Measurements from ENCODE around the gene ADI1.
"Not testable (repeated sequence)": the region's sequence is repeated elsewhere in the genome, so short reads cannot be mapped to it uniquely, and the experiment has no call there.

ADI1 gene

DNA sequence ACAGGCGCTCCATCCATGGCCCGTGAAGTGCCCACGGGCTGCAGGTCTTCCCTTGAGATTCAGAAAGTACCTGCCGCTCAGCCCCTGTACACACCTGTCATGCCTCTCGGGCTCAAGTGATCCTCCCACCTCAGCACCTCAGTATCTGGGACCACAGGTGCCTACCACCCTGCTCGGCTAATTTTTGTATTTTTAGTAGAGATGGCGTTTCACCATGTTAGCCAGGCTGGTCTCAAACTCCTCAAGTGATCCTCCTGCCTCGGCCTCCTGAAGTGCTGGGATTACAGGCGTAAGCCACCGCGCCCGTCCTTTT is 26.9 kb downstream of the ADI1 start:
- DNase-seq, result not testable (repeated sequence)

DNA sequence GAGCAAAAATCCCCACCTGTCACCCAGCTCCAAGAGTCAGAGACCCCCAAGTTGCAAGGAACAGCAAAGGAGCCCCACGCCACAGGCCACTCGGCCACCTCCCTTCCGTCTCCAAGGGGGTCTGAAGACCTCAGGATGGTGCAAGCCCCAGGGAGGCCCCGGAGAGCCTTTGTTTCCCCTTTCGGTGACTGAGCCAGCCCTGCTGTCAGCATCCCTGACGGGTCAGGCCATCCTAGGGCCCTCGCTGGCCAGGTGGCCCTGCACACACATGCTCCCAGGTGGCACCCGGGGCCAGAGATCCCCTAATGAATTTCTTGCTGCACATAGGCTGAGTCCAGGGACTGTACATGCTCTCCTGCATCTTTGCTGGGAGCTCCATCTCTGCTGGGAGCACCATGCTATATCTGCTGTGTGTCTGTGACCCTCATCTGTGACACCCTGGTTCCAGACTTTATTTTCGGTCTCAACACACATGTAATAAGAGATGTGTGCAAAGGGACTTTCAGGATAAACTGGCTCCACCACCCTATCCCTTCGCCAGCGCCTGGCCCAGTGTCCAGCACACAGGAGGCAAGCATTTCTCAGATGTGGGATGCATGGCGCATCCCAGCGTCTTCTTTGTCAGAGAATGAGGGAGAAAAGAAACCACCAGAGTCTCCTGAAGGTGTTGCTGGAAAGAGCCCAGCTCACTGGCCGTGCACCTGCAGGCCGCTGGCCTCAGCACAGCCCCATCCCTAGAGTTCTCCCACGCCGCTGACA is 27.4 kb downstream of the ADI1 start:
- DNase-seq, result no peak

DNA sequence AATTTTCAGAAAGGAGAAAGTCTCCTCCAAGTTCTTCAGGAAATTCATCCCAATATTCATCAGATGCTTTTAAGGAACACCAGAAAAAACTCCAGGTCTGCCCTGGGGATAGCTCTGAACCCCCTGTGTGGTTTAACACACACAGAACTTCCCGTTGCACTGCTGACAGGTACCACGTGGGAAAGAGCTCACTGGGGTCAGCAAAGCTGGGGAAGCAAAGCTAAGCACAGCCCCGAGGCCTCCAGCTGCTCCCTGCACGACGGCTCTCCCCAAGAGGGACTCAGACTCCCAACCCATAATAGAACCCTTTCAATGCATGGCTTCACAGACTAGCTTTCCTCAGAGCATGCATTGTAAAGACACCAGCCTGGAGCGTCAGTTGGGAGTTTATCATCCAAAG is 28.0 kb downstream of the ADI1 start:
- DNase-seq, result no peak

DNA sequence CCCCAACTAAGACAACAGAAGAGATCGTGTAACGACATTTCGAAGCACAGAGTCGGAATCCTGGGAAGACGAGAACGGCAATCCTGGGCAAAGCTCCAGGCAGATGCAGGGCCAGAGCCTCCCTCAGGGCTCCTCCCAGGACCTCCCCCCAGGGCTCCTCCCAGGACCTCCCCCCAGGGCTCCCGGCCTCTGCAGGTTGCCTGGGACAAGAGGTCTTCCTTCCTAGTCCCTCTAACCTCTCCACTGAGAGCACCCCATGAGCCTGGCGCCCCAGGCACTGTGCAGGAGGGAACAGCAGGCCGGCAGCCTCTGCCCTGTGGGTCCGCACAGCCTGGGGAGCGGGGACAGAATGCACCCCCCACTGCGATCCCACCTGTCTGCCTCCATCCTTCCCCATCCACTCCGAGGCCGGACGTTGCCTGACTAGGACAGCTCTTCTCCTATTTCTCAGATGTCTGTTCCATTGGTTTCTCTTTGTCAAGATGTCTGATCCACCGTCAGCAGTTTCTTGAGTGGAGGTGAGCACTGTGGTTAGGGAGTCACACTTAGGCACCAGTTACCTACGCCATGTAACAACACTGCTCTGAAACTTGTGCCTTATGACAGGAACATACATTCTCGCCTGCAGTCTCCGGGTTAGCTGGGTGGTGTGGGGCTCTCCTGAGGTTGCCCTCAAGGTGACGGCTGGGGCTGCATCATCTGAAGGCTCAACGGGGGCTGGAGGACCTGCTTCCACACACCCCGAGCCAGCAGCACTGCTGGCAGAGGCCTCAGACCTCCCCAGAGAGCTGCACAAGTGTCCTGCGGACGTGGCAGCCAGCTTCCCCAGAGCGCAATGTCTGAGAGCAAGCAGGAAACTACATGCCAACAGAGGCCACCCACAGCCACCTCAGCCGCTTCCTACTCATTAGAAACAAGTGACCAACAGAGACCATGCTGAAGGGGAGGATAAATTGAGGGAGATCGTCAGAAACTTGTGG is 28.9 kb downstream of the ADI1 start:
- DNase-seq, result no peak

DNA sequence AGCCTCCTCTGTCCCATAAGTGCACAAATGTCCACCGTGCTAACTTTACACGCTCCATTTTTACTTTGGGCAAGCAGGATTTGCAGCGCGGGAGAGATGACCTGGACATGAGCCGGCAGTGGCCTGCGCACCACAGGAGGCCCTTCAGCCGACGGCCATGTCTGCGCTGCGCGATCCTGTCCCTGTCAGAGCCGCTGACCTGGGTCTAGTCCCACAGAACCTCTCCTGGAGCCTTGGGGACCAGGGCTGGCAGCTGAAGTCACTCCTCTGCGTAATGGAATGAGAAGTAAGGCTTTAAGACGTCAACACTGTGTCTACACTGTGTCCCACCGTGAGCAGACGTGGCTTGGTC is 29.6 kb downstream of the ADI1 start:
- no peak for DNase-seq

DNA sequence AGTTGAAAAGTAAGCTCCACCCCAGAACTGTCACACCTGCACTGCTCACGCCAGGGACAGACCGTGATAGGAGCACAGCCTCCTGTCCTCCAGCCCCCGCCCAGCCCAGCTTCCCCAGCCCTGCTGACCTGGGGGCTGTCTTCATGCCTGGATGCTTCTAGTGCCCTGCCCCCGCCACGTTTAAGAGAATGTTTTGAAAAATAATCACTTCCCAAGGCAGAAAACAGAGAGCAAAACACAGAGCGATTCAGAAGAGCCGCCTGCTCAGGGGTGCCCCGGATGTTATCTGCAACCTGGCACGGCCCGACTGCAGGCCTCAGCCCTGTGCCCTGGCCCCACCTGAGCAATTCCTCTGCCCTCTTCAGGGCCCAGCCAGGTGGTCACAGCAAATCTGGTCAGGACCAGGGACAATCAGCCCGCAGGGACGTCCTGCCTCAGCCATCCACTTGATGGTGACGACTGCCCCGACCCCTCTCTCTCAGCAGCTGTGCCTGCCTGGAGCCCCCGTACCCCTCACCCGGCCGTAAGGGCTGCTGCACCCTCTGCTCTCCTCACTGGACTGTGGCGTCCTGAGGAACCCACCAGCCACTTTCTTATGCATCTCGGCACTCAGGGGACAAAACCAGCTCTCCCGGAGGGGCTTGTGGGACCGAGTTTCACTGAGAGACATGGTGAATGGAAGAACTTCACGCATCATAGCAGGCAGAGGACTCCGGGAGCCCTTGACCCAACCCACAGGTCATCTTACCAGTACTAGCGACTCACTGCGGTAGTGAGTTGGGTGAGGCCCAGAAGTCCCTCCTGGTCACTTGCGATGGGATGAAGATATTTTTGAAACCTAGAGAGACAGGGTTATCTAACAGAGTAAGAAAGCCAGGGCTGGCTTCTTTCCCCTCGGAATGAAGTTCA is 30.2 kb downstream of the ADI1 start:
- no peak for DNase-seq

DNA sequence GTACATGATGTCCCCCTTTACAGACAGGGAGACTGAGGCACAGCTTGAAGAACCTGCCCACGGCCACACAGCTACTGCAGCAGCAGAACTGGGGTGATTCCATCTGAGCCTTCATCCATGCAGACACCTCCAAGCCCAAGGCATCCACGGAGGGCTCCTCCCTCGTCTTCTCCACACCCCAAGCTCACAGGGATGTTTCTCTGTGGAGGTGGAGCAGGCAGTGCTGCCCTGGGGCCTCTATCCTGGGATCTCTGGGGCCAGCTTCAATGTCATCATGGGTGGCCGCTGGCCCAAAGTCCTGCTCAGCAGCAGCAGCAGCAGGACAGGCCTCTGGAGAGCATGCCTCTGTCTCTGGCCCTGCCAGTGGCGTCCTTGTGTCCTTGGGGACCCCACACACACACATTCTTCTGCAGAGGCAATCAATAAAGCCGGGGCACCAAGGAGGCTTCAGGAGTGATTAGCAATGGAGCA is 31.2 kb downstream of the ADI1 start:
- DNase-seq, result no peak

DNA sequence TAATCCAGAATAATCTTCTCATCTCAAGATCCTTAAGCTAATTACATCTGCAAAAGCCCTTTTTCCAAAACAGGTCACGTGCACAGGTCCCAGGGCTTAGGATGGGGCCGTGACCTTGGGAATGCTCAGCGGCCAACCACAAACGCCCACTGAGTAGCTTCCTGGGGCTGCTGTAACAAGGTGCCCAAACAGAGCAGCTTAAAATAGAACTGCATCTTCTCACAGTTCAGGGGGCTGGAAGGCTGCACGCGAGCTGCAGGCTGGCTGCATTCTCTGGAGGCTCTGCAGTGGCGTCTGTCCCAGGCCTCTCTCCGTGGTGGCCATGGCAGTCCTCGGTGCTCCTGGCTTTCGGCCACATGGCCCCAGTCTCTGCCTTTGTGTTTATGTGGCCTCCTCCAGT is 31.9 kb downstream of the ADI1 start:
- no peak for DNase-seq

DNA sequence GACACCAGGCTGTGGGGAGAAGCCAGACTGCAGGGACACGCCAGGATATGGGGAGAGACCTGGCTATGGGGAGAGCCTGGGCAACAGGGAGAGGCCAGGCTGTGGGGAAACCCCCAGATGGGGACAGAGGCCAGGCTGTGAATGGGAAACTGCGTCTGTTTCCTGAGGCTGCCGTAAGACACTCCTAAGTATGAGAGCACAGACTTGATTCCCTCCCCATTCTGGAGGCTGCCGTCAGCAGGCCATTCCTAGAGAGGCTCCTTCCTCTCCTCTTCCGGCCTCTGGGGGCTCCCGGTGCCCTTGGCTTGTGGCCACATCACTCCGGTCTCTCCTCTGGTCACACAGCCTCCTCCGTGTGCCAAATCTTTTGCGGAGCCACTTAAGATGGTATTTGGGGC is 32.3 kb downstream of the ADI1 start:
- DNase-seq, result no peak

DNA sequence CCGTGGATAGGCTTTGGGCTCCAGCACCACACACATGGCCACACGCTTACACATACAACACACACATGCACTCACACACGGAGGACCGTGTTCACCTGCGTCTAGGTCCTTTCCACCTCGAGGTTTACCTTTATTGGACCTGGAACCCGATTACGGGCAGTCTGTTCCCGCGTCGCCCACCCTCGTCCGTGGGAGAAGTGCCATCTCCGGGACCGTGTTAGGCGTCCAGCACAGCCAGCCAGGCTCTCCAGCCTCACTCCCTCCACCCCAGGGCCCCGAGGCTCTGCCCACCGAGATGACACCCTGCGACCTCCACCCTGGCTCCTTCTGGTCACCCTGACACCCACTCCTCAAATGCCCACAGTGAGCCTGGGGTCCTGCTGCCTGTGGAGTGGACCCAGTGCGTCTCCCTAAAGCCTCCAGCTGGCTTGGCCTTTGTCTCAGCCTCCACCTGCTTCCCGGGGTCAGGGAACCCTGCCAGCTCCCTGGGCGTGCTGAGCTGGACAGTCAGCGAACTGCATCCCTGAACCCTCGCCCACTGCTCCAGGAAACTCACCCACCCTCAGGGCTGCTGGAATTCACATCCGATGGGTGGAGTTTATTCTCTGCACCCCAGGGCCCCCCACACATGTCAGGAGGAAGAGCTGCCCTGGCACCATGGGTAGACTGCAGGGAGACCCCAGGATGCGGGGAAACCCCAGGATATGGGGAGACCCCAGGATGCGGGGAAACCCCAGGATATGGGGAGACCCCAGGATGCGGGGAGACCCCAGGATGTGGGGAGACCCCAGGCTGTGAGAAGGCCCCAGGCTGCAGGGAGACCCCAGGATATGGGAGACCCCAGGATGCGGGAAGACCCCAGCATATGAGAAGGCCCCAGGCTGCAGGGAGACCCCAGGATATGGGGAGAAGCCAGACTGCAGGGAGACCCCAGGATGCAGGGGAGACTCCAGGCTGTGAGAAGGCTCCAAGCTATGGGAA is 33.0 kb downstream of the ADI1 start:
- DNase-seq, result no peak

DNA sequence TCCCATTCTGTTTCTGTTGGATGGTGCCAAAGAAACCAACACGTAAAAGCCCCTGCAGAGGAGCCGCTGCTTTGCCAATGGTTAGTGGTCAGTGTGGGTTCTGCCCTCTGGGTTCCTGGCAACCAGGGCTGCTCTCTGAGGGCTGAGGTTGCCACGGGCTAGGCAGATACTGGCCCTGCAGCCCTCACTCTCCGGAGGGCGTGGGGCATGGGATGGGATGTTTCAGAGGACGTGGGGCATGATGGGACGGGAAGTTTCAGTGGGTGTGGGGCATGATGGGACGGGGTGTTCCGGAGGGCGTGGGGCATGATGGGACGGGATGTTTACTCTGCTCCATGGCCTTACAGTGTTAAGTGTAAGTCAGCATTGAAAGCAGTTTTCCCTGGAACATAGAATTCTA is 34.2 kb downstream of the ADI1 start:
- DNase-seq, result no peak

DNA sequence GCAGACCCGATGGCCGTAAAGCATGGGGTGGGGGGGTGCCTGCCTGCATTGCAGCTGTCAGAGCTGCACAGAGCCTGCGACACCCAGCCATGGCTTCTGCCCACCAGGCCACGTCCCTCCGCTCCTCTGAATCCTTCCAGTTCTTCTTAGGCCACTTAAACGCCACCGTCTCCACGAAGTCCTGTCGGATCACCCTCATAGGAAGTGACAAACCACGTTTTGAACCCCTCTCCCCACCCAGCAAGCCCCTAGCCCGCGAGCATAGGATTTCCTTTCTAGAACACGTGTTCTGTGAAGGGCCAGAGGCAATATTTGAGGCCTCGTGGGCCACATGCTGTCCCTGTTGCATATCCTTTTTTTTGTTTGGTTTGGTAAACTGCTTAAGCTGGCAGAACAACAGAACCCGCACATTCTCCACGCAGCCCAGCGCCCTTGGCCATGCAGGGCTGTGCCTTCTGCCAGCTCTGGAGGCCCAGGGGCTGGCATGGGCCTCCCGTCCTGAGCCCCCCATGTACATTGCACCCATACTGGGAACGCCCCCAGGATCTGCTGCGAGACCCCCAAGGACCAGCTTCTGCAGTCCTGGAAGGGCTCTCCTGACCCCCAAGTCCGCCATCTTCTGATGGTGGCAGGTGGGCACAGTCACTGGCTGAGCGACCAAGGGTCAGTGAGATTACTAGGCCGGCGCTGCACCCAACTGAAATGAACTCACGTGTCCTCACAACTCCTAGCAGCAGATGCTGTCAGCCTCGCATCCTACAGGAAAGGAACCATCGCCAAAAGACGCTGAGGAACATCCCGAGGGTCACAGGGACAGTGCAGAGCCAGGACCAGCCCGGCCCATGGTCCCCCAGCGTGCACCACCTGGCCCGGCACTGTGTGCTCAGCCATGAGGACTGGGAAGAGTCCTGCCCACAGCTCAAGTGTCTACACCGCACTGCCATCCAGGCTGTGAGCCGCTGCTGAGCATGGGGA is 35.1 kb downstream of the ADI1 start:
- no peak for DNase-seq

DNA sequence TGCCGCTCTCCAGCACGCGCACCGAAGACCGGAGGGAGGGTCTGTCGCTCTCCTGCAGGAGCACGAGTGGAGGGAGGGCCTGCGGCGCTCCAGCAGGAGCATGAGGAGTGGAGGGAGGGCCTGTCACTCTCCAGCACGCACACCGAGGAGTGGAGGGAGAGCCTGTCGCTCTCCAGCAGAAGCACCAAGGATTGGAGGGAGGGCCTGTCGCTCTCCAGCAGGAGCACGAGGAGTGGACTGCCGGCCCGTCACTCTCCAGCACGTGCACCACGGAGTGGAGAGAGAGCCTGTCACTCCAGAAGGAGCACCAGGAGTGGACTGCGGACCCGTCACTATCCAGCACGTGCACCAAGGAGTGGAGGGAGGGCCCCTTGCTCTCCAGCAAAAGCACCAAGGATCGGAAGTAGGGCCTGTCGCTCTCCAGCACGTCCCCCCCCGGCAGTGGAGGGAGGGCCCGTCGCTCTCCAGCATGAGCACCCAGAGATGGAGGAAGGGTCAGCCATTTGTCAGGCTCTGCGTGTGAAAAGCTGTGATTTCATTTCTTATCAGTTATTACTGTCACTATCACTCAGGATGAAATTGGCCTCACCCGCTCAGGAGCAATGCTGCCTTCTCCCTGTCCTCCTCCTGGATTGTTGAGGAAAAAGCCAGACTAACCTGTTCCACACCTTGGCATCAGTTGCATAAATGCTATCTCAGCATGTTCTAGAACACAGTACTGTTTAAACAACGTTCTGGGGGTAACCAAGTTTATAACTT is 35.9 kb downstream of the ADI1 start:
- no peak for DNase-seq

DNA sequence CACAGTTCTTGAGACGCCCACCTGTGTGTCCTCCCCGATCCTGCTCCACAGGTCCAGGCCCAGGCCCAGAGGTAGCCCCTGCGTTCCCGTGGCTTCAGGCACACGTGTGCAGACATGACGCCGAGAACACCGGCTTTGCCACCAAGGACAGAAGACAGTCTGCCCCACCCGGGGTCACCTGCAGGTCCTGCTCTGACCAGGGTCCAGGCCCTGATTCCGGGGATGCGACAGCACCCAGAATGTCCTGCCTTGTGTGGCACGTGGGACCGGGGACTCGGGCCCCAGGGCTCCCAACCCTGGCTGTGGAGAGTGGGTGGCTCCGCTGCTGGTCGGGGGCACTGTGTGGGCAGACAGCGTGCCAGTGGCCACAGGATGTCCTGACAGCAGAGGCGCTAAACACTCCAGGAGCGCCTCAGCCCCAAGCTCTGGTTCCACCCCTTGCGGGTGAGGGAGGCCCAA is 36.9 kb downstream of the ADI1 start:
- no peak for DNase-seq

DNA sequence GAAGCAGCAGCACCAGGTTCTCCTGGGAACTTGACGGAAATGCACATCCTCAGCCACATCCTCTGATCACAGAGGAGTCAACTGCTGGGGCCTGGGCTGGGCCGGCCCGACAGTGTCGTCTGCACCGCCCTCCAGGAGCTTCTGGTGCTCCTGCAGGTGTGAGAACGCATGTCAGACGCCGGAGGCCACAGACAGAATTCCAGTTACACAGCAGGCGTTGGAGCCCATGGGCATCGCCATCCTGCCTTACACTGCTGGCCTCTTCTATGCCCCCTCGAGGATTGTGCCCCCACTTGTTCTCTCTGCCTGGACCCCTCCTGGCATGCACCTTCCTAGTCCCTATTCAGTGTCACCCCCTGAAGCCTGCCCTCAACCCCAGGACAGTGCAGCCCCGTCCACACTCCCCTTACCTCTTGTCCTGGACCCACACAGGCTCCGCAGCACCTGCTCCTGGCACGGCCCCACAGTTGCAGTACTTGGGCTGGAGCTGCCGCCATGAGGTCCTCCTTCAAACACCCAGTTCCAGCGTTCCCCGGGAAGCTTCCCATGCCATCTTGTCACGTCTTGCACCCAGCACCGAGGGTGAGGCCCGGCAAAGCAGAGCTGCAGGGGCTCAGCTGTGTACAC is 37.5 kb downstream of the ADI1 start:
- DNase-seq, result no peak

DNA sequence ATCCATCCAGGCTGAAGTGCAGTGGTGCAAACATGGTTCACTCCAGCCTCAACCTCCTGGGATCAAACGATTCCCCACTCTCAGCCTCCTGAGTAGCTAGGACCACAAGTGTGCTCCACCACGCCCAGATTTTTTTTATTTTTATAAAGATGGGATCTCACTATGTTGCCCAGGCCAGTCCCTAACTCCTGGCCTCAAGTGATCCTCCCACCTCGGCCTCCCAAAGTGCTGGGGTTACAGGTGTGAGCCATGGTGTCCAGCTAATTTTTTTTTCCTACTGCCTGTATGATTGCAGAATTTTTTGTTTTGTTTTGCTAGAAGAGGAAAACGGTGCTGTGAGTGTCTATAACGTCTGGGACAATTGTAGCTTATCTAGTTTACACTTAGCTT is 38.3 kb downstream of the ADI1 start:
- no peak for DNase-seq

DNA sequence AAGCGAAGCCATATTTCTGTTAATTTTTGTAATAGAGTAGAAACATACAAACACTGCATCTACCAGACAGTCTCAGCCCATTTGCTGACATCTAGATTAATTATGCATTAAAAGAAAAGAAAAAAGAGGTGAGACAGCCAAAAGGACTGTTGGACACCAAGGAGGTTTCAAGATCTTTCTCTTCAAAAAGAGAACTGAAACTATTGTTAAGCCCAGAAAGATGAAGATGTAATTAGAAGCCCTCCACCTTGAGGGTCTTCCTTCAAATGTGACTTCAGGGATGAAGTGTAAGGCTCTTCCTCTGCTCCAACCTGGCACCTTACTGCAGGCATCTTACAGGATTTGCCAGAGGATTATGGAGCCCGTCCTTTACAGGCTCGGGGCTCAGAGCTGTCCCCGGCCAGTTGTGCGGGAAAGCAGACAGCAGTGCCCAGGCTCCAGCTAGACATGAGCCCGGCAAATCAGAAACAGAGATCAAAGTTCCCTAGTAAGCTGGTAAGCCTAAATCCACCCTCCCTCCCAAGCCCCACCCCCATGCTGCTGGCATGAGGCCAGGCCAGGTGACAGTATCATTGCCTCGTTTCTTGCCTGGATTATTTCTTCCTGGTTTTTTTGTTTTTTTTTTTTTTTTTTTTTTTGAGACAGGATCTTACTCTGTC is 38.9 kb downstream of the ADI1 start:
- DNase-seq, result peak; percentile 16 to 30

DNA sequence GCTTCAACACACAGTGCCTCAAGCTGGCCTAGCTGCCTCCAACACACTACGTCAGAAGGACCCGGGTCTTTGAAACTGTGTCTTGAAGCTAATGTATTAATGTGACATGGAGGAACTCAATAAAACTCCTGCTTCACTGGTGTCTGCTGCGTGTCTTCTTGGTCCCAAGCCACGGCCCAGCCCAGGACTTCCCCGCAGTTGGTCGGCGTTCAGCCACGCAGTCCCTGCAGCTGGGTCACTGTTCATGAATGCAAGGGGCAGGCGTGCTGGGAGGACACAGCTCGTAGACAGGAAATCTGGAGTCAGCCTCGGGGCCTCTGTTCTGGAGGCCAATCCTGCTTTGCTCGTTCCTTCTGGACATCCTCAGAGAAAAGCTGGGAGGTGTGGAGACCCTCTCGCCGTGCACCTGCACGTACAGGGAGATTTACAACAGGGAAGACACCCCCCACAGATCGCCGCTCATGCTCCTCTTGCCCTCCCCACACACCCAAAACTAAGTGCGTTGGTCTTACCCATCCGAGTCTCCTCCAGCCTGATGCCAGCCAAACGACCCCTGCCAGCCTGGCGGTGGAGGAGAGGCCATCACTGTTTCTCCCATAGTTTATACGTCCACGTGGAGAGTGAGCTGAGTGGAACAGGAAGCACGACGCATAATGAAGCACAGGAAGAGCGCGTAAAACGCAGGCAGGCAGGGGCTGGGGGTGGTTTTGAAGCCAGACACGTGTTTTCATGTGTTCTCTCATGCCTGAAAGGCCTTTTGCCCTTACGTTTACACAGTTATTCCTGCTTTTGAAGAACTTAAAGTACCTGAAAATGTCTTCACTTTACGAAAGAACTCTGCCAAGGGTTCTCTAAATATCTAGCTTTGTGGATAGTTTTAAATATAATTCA is 39.7 kb downstream of the ADI1 start:
- peak in 1 of 2 experiments; percentile 8 for DNase-seq

All from NCI-H2081 (cell line).